Tibial nerve (tissue), 3 donors: ENCODE results near the gene ZCCHC10.

Experiments
- POLR2A ChIP-seq, 2 donors: fragments of 450-650 bp; IDR thresholded peaks; one replicate each; pipeline ENCODE4 v1.6.1; 2017; ENCODE audit warnings: antibody characterized with exemption in 2 of 2, mild to moderate bottlenecking in 2 of 2, moderate library complexity in 2 of 2
- TF ChIP-seq, protein P1 (sequence below), 5 experiments: fragments of 200-600 bp in 3 of 5; fragments of 450-650 bp in 2 of 5; sonication (generic) in 3 of 5; IDR thresholded peaks; one replicate each; pipeline ENCODE4 v1.5.1; 2016 to 2019; ENCODE audit warnings: antibody characterized with exemption in 5 of 5, mild to moderate bottlenecking in 3 of 5, moderate library complexity in 2 of 5

DNA sequence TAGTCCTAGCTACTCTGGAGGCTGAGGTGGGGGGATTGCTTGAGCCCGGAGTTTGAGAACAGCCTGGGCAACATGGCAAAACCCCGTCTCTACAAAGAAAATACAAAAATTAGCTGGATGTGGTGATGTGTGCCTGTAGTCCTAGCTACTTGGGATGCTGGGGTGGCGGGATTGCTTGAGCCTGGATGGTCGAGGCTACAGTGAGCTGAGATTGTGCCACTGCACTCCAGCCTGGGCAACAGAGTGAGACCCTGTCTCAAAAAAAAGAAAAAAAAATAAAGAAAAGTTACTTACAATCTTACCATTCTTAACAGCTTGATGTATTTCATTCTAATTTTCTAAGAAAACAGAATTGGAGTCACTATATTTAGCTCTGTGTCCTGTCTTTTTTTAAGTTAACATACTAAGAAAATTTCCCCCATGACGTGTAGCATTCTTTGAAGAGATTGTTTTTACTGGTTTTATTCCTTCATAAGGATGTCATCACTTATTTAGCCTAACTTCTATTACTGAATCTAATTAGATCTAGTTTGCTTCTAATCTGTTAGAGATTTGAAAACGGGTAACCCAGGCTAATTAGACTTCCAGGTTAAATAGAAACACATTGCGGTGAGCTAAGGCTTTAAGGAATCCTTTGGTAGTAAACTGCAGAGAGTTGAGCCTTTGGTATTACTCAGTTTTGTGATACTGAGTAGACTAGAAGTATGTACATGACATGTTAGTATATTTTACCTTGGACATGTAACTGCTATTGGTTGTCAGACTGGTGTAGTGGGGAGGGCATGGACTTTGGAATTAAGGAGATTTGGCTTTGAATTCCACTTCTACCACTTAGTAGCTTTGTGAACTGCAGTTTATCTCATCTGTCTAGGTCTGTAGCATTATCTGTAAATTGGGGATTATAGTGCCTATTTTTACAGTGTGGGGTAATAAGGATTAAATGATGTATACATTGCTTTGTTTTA lies 49.5 kb upstream of the ZCCHC10 start:
- TF ChIP-seq, protein P1, sequence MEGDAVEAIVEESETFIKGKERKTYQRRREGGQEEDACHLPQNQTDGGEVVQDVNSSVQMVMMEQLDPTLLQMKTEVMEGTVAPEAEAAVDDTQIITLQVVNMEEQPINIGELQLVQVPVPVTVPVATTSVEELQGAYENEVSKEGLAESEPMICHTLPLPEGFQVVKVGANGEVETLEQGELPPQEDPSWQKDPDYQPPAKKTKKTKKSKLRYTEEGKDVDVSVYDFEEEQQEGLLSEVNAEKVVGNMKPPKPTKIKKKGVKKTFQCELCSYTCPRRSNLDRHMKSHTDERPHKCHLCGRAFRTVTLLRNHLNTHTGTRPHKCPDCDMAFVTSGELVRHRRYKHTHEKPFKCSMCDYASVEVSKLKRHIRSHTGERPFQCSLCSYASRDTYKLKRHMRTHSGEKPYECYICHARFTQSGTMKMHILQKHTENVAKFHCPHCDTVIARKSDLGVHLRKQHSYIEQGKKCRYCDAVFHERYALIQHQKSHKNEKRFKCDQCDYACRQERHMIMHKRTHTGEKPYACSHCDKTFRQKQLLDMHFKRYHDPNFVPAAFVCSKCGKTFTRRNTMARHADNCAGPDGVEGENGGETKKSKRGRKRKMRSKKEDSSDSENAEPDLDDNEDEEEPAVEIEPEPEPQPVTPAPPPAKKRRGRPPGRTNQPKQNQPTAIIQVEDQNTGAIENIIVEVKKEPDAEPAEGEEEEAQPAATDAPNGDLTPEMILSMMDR (IDR thresholded peaks at IDR 0.05): no peak
- TF ChIP-seq POLR2A (IDR thresholded peaks at IDR 0.05): no peak
